ENCODE data around the gene GPR107. TPM values are rescaled to one million over a fixed set of nuclear protein-coding genes. Genes with fewer than 3 reads are reported as not detected.
"Not testable (repeated sequence)": the region's sequence is repeated elsewhere in the genome, so short reads cannot be mapped to it uniquely, and the experiment has no call there.

The GPR107 gene
- total RNA-seq, 1 experiment from 2014 or later = 47.1 TPM

GRCh38 chr9:130008538-130008937, 45.2 kb upstream of the GPR107 start:
- Histone ChIP-seq H3K9me3 (ENCODE audit: low read depth, low read length, poor library complexity, severe bottlenecking) (no peaks in the 10 kb centered on the region), H3K27ac (ENCODE audit: low read depth, low read length, poor library complexity, severe bottlenecking) (no peak overlapping the region), H3K27me3 (replicated peaks; ENCODE audit: insufficient read depth, low read depth, low read length, poor library complexity) (no peaks in the 10 kb centered on the region), H3K36me3 (ENCODE audit: insufficient read depth, low read length, poor library complexity, severe bottlenecking) (peaks cover 6% of the 10 kb centered on the region), H3K4me1 (ENCODE audit: insufficient read depth, low read length, poor library complexity, severe bottlenecking) (no peaks in the 10 kb centered on the region), H3K4me3 (ENCODE audit: low read depth, low read length, poor library complexity, severe bottlenecking) (no peak overlapping the region)
- ChIA-PET POLR2A (ENCODE audit: low non-redundant PET) (interaction anchor here (0.5 kb wide), 1 partner anchor 43 kb away, joined by 4 read pairs; no protein-coding TSS in a partner anchor), CTCF (no interaction called here)
- TF ChIP-seq EZH2 (IDR thresholded peaks at IDR 0.05; ENCODE audit: borderline replicate concordance, low read depth, low read length, poor library complexity, severe bottlenecking) (no peak), CTCF (conservative IDR thresholded peaks at IDR 0.05; ENCODE audit: low read depth, low read length) (no peak)
- DNase-seq (ENCODE audit: low spot score) = no peak
- no TSS peak for BruUV-seq (replicated peaks)
- intact Hi-C loops (cut with micrococcal nuclease; ENCODE audit: unreplicated experiment) = no loop called here

- H3K27me3 ChIP-seq (replicated peaks; ENCODE audit: insufficient read depth, low read depth, low read length, poor library complexity); H3K9me3 ChIP-seq (ENCODE audit: low read depth, low read length, poor library complexity, severe bottlenecking); POLR2A ChIA-PET (ENCODE audit: low non-redundant PET); H3K4me1 ChIP-seq (ENCODE audit: insufficient read depth, low read length, poor library complexity, severe bottlenecking); H3K36me3 ChIP-seq (ENCODE audit: insufficient read depth, low read length, poor library complexity, severe bottlenecking); H3K27ac ChIP-seq (ENCODE audit: low read depth, low read length, poor library complexity, severe bottlenecking); intact Hi-C loops (cut with micrococcal nuclease; ENCODE audit: unreplicated experiment); BruUV-seq (replicated peaks); H3K4me3 ChIP-seq (ENCODE audit: low read depth, low read length, poor library complexity, severe bottlenecking); DNase-seq (ENCODE audit: low spot score); CTCF ChIA-PET: not testable (repeated sequence)
These were observed 44.2 kb upstream of the GPR107 start for GRCh38 chr9:130009546-130009945.

DNA sequence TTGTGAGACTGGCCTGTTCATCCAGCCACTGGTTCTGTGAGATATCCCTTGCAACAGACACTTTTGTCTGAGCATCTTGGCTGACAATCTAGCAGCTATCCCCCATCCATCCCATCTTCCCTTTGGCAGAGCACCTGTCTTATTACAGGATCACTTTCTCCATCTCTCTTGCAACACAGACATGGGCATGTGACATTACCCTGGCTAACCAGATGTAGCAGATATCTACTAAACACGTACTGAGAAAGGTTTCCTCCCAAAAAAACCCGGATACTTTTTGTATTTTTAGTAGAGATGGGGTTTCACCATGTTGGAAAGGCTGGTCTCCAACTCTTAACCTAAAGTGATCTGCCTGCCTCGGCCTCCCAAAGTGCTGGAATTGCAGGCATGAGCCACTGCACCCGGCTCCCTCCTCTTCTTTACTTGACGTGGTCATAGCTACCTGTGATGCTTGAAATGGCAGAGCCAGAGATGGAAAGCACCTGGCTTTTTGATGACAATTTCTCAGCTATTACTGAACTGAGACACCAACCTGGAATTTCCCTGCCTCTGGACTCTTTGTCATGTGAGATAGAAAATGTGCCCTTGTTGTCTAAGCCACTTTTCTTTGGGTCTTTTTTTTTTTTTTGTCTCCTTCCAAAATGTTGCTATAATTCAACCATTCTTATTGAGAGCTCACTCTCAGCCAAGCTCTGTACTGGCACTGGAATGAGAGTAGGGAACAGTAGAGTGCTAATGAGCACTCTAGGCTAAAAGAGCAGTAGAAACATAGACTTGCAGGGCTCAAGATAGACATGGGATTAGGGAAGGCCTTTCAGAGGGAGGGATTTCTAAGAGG, 43.3 kb upstream of the GPR107 start:
- Histone ChIP-seq H3K36me3 (ENCODE audit: insufficient read depth, low read length, poor library complexity, severe bottlenecking) (peaks cover 6% of the 10 kb centered on the region), H3K4me1 (ENCODE audit: insufficient read depth, low read length, poor library complexity, severe bottlenecking) (no peaks in the 10 kb centered on the region), H3K9me3 (ENCODE audit: low read depth, low read length, poor library complexity, severe bottlenecking) (no peaks in the 10 kb centered on the region), H3K27ac (ENCODE audit: low read depth, low read length, poor library complexity, severe bottlenecking) (no peak overlapping the region), H3K4me3 (ENCODE audit: low read depth, low read length, poor library complexity, severe bottlenecking) (no peak overlapping the region), H3K27me3 (replicated peaks; ENCODE audit: insufficient read depth, low read depth, low read length, poor library complexity) (no peaks in the 10 kb centered on the region)
- CTCF ChIA-PET = no interaction called here
- POLR2A ChIA-PET (ENCODE audit: low non-redundant PET) = no interaction called here
- intact Hi-C loops (cut with micrococcal nuclease; ENCODE audit: unreplicated experiment) = no loop called here
- DNase-seq (ENCODE audit: low spot score) = no peak
- TF ChIP-seq CTCF (conservative IDR thresholded peaks at IDR 0.05; ENCODE audit: low read depth, low read length) (no peak), EZH2 (IDR thresholded peaks at IDR 0.05; ENCODE audit: borderline replicate concordance, low read depth, low read length, poor library complexity, severe bottlenecking) (no peak)
- no TSS peak for BruUV-seq (replicated peaks)

- TF ChIP-seq EZH2 (IDR thresholded peaks at IDR 0.05; ENCODE audit: borderline replicate concordance, low read depth, low read length, poor library complexity, severe bottlenecking) = no peak
- Histone ChIP-seq H3K27ac (ENCODE audit: low read depth, low read length, poor library complexity, severe bottlenecking) (no peak overlapping the region), H3K9me3 (ENCODE audit: low read depth, low read length, poor library complexity, severe bottlenecking) (peaks cover 5% of the 10 kb centered on the region), H3K4me3 (ENCODE audit: low read depth, low read length, poor library complexity, severe bottlenecking) (no peak overlapping the region), H3K36me3 (ENCODE audit: insufficient read depth, low read length, poor library complexity, severe bottlenecking) (peaks cover 13% of the 10 kb centered on the region), H3K4me1 (ENCODE audit: insufficient read depth, low read length, poor library complexity, severe bottlenecking) (no peaks in the 10 kb centered on the region), H3K27me3 (replicated peaks; ENCODE audit: insufficient read depth, low read depth, low read length, poor library complexity) (no peaks in the 10 kb centered on the region)
- no peak for DNase-seq (ENCODE audit: low spot score)
- POLR2A ChIA-PET (ENCODE audit: low non-redundant PET) = no interaction called here
- intact Hi-C loops (cut with micrococcal nuclease; ENCODE audit: unreplicated experiment) = no loop called here
- CTCF ChIA-PET = no interaction called here
- no TSS peak for BruUV-seq (replicated peaks)
These were observed 40.4 kb upstream of the GPR107 start for GRCh38 chr9:130013326-130013725.
